ENCODE results near the gene SLC35A2.
"Not testable (repeated sequence)": the region's sequence is repeated elsewhere in the genome, so short reads cannot be mapped to it uniquely, and the experiment has no call there.

Gene SLC35A2

GRCh38 chrX:48903290-48903689 is 8.2 kb downstream of the SLC35A2 start:
- in situ Hi-C loops (cut with MboI; ENCODE audit: low sequenced_read_pairs): no loop called here

GRCh38 chrX:48902776-48903175 is 8.7 kb downstream of the SLC35A2 start:
- in situ Hi-C loops (cut with MboI; ENCODE audit: low sequenced_read_pairs): no loop called here

GRCh38 chrX:48902135-48902534 is 9.3 kb downstream of the SLC35A2 start:
- in situ Hi-C loops (cut with MboI; ENCODE audit: low sequenced_read_pairs): no loop called here

- in situ Hi-C loops (cut with MboI; ENCODE audit: low sequenced_read_pairs): no loop called here
Observed at GRCh38 chrX:48901069-48901468, 10.4 kb downstream of the SLC35A2 start.

GRCh38 chrX:48899078-48899410 is 12.4 kb downstream of the SLC35A2 start:
- in situ Hi-C loops (cut with MboI; ENCODE audit: low sequenced_read_pairs): no loop called here

- in situ Hi-C loops (cut with MboI; ENCODE audit: low sequenced_read_pairs): no loop called here
Observed at GRCh38 chrX:48897625-48898306, 13.7 kb downstream of the SLC35A2 start, which contains the start of the genes PQBP1 and TIMM17B. TSS of gene PQBP1 (plus strand) at chrX:48897930. CDS start at chrX:48898510, 580 bp downstream. TSS of gene TIMM17B (minus strand) at chrX:48897768. CDS start at chrX:48897749, 19 bp downstream.

GRCh38 chrX:48897157-48897624 is 14.3 kb downstream of the SLC35A2 start:
- in situ Hi-C loops (cut with MboI; ENCODE audit: low sequenced_read_pairs): no loop called here

GRCh38 chrX:48896611-48897011 is 14.8 kb downstream of the SLC35A2 start:
- in situ Hi-C loops (cut with MboI; ENCODE audit: low sequenced_read_pairs): no loop called here

- in situ Hi-C loops (cut with MboI; ENCODE audit: low sequenced_read_pairs): no loop called here
Observed at GRCh38 chrX:48894891-48895290, 16.6 kb downstream of the SLC35A2 start.

- in situ Hi-C loops (cut with MboI; ENCODE audit: low sequenced_read_pairs): no loop called here
Observed at GRCh38 chrX:48893556-48894348, 17.7 kb downstream of the SLC35A2 start.

- in situ Hi-C loops (cut with MboI; ENCODE audit: low sequenced_read_pairs): no loop called here
Observed at GRCh38 chrX:48892896-48893295, 18.6 kb downstream of the SLC35A2 start.

- in situ Hi-C loops (cut with MboI; ENCODE audit: low sequenced_read_pairs): no loop called here
Observed at GRCh38 chrX:48891402-48892288, 19.8 kb downstream of the SLC35A2 start.

GRCh38 chrX:48890934-48891401 is 20.5 kb downstream of the SLC35A2 start:
- in situ Hi-C loops (cut with MboI; ENCODE audit: low sequenced_read_pairs): no loop called here

GRCh38 chrX:48890296-48890925 is 21.0 kb downstream of the SLC35A2 start:
- in situ Hi-C loops (cut with MboI; ENCODE audit: low sequenced_read_pairs): no loop called here

- in situ Hi-C loops (cut with MboI; ENCODE audit: low sequenced_read_pairs): not testable (repeated sequence)
Observed at GRCh38 chrX:48886586-48886985, 24.9 kb downstream of the SLC35A2 start.

- in situ Hi-C loops (cut with MboI; ENCODE audit: low sequenced_read_pairs): no loop called here
Observed at GRCh38 chrX:48883729-48884128, 27.7 kb downstream of the SLC35A2 start.

GRCh38 chrX:48876944-48877343 is 34.5 kb downstream of the SLC35A2 start:
- in situ Hi-C loops (cut with MboI; ENCODE audit: low sequenced_read_pairs): not testable (repeated sequence)

GRCh38 chrX:48872017-48872416 is 39.4 kb downstream of the SLC35A2 start:
- in situ Hi-C loops (cut with MboI; ENCODE audit: low sequenced_read_pairs): not testable (repeated sequence)

GRCh38 chrX:48864210-48864609 is 47.2 kb downstream of the SLC35A2 start:
- in situ Hi-C loops (cut with MboI; ENCODE audit: low sequenced_read_pairs): no loop called here

GRCh38 chrX:48854898-48855297 is 56.5 kb downstream of the SLC35A2 start:
- in situ Hi-C loops (cut with MboI; ENCODE audit: low sequenced_read_pairs): no loop called here
